Endothelial cell of umbilical vein (primary cell): ENCODE results near the gene OR9A4. TPM values are rescaled to one million over a fixed set of nuclear protein-coding genes. Genes with fewer than 3 reads are reported as not detected.

Source experiments
- BruUV-seq: library from RNA; stranded (reverse); fragments of 400-500 nt; replicated peaks from 2 replicates; lab custom pipeline; 2021; lab: Mats Ljungman, UMichigan
- CTCF ChIA-PET: fragments of 300-600, 350-600 bp; sonication (Branson Sonifier 250); formaldehyde crosslinking; loops from one replicate; lab custom pipeline; 2021; ENCODE audit warnings: antibody characterized with exemption, inconsistent platforms; lab: Charles Lee
- POLR2A ChIA-PET: fragments of 300-600, 350-600 bp; sonication (Branson Sonifier 250); formaldehyde crosslinking; loops from one replicate; lab custom pipeline; 2021; ENCODE audit warnings: antibody characterized with exemption, inconsistent platforms; lab: Charles Lee
- DNase-seq: peaks from one replicate; pipeline ENCODE4 v3.0.0-alpha.2; 2011; ENCODE audit warnings: low read depth, low spot score
- FAIRE-seq: peaks from 2 replicates; lab custom pipeline; 2011; peaks lifted over from hg19 to GRCh38; lab: Jason Lieb, UNC
- H2AFZ ChIP-seq: 2 replicates; pipeline ENCODE4 v1.6.0; 2012; ENCODE audit warnings: low read depth, low read length, control low read depth, inconsistent platforms
- H3K27ac ChIP-seq: 2 replicates; pipeline ENCODE4 v1.5.1; 2011; ENCODE audit warnings: low read depth, mild to moderate bottlenecking, control low read depth, low read length, moderate library complexity; ENCODE audit not compliant: insufficient read depth
- H3K27me3 ChIP-seq, 2 experiments: 2 replicates each; pipeline versions ENCODE4 v1.6.0 to v1.6.1; 2011; ENCODE audit warnings: low read length in 2 of 2, mixed read lengths in 1 of 2; ENCODE audit not compliant: control insufficient read depth in 2 of 2, insufficient read depth in 2 of 2
- H3K36me3 ChIP-seq, 2 experiments: 2 replicates in 1 of 2; 3 replicates in 1 of 2; pipeline ENCODE4 v1.5.1; 2011; ENCODE audit warnings: low read length in 2 of 2, mild to moderate bottlenecking in 1 of 2, moderate library complexity in 1 of 2; ENCODE audit not compliant: control insufficient read depth in 2 of 2, insufficient read depth in 2 of 2; ENCODE audit errors: extremely low read depth in 1 of 2
- H3K4me1 ChIP-seq: 3 replicates; pipeline ENCODE4 v1.5.1; 2011; ENCODE audit warnings: mild to moderate bottlenecking, low read length; ENCODE audit not compliant: control insufficient read depth, insufficient read depth; ENCODE audit errors: extremely low read depth
- H3K4me2 ChIP-seq: 2 replicates; pipeline ENCODE4 v1.6.1; 2011; ENCODE audit warnings: low read length, control low read depth, mixed read lengths; ENCODE audit not compliant: insufficient read depth
- H3K4me3 ChIP-seq, 3 experiments: fragments of 200-600 bp in 1 of 3; sonication (generic), shearing (Covaris generic) in 1 of 3; replicated peaks in 1 of 3; 2 replicates each; pipeline ENCODE4 v1.5.1; 2011 to 2016; ENCODE audit warnings: control low read depth in 3 of 3, low read length in 3 of 3, mild to moderate bottlenecking in 2 of 3, inconsistent platforms in 1 of 3, low read depth in 1 of 3, moderate library complexity in 1 of 3; ENCODE audit not compliant: insufficient read depth in 1 of 3
- H3K79me2 ChIP-seq: 2 replicates; pipeline ENCODE4 v1.6.0; 2012; ENCODE audit warnings: low read length, inconsistent platforms; ENCODE audit not compliant: control insufficient read depth, insufficient read depth
- H3K9ac ChIP-seq: replicated peaks from 2 replicates; pipeline ENCODE3; 2011; ENCODE audit warnings: low read length, control low read depth; ENCODE audit not compliant: insufficient read depth; ENCODE audit errors: extremely low read depth
- H3K9me1 ChIP-seq: replicated peaks from 3 replicates; pipeline ENCODE4 v1.6.0; 2011; ENCODE audit warnings: mild to moderate bottlenecking, low read length; ENCODE audit not compliant: control insufficient read depth, insufficient read depth; ENCODE audit errors: extremely low read depth
- H3K9me3 ChIP-seq: replicated peaks from 2 replicates; pipeline ENCODE4 v1.5.1; 2012; ENCODE audit warnings: low read length, inconsistent platforms; ENCODE audit not compliant: control insufficient read depth, insufficient read depth
- H4K20me1 ChIP-seq: replicated peaks from 2 replicates; pipeline ENCODE3; 2011; ENCODE audit warnings: mild to moderate bottlenecking, low read length; ENCODE audit not compliant: control insufficient read depth, insufficient read depth; ENCODE audit errors: extremely low read depth
- CTCF ChIP-seq, 2 donors: IDR thresholded peaks; 1 replicate in 1 of 2; 2 replicates in 1 of 2; pipeline ENCODE4 v1.5.1; 2011; ENCODE audit warnings: low read length in 2 of 2, mild to moderate bottlenecking in 2 of 2, moderate library complexity in 2 of 2, control low read depth in 1 of 2, inconsistent platforms in 1 of 2, low read depth in 1 of 2; ENCODE audit not compliant: insufficient read depth in 1 of 2; ENCODE audit errors: extremely low read depth in 1 of 2
- EZH2 ChIP-seq: IDR thresholded peaks from 2 replicates; pipeline ENCODE4 v1.6.1; 2012; ENCODE audit warnings: borderline replicate concordance, low read depth, mild to moderate bottlenecking, moderate library complexity, low read length, inconsistent platforms; ENCODE audit not compliant: severe bottlenecking
- FOS ChIP-seq: IDR thresholded peaks from 2 replicates; pipeline ENCODE4 v1.6.1; 2011; ENCODE audit warnings: mild to moderate bottlenecking, low read length, moderate library complexity, borderline replicate concordance; ENCODE audit not compliant: insufficient read depth
- GATA2 ChIP-seq: IDR thresholded peaks from 2 replicates; pipeline ENCODE4 v1.7.0; 2011; ENCODE audit warnings: low read depth, mild to moderate bottlenecking, moderate library complexity, mixed read lengths, low read length; ENCODE audit not compliant: insufficient read length, insufficient read depth
- JUN ChIP-seq: IDR thresholded peaks from 2 replicates; pipeline ENCODE4 v1.6.1; 2011; ENCODE audit warnings: borderline replicate concordance, low read depth; ENCODE audit not compliant: insufficient read length, insufficient read depth
- MYC ChIP-seq: IDR thresholded peaks from one replicate; pipeline ENCODE4 v1.6.1; 2011; ENCODE audit warnings: mild to moderate bottlenecking, low read depth, low read length
- POLR2A ChIP-seq: IDR thresholded peaks from 2 replicates; pipeline ENCODE4 v1.6.1; 2012; ENCODE audit warnings: low read depth, mild to moderate bottlenecking, control low read depth, low read length
- POLR2AphosphoS5 ChIP-seq: IDR thresholded peaks from 2 replicates; pipeline ENCODE4 v1.6.1; 2012; ENCODE audit warnings: low read depth, mild to moderate bottlenecking, control low read depth, low read length, moderate library complexity; ENCODE audit not compliant: insufficient read depth
- dilution Hi-C: fragments of 300-500 bp; cut with MboI; formaldehyde crosslinking; loops from one replicate; pipeline ENCODE4 v1.15.0; 2019; ENCODE audit warnings: low sequenced_read_pairs; ENCODE audit not compliant: extremely low pct_ligation_motif_present
- intact Hi-C: fragments of 100-400 bp; cut with micrococcal nuclease; formaldehyde crosslinking; loops from one replicate; pipeline ENCODE4 v1.10.0; 2022
- polyA plus RNA-seq, 4 experiments: library from polyadenylated mRNA; depleted of rRNA in 3 of 4; stranded (reverse) in 3 of 4; unstranded in 1 of 4; fragments of >200 nt; gene quantifications; 2 replicates each; pipeline versions ENCODE4 v1.2.1 to v1.2.3, GENCODE V29; 2011 to 2012; ENCODE audit warnings: missing spikeins in 1 of 4
- total RNA-seq: library from RNA; stranded (reverse); gene quantifications from 2 replicates; pipeline ENCODE4 v1.2.3, GENCODE V29; 2021
- TF ChIP-seq, protein P1 (sequence below): IDR thresholded peaks from 2 replicates; pipeline ENCODE4 v1.6.1; 2011; ENCODE audit not compliant: insufficient read depth, insufficient read length

OR9A4 gene
- total and polyA plus RNA-seq, 2 donors (not counting 3 experiments of a cell fraction or from before 2014, with no cell fraction given): not detected

- Histone ChIP-seq H3K4me2 (no peak overlapping the region), H3K9ac (no peak overlapping the region), H3K27me3 (no peaks in the 10 kb centered on the region), H3K4me3 (no peak overlapping the region), H3K9me3 (peaks cover 2% of the 10 kb centered on the region), H3K79me2 (no peaks in the 10 kb centered on the region), H3K9me1 (no peaks in the 10 kb centered on the region), H3K27ac (no peak overlapping the region), H3K36me3 (no peaks in the 10 kb centered on the region), H3K4me1 (no peaks in the 10 kb centered on the region), H4K20me1 (no peaks in the 10 kb centered on the region), H2AFZ (no peak overlapping the region)
- dilution Hi-C loops: no loop called here
- ChIA-PET POLR2A (no interaction called here), CTCF (no interaction called here)
- FAIRE-seq (no peak), DNase-seq (no peak)
- TF ChIP-seq JUN (no peak), POLR2A (no peak), FOS (no peak), POLR2AphosphoS5 (no peak)
- TF ChIP-seq, protein P1, sequence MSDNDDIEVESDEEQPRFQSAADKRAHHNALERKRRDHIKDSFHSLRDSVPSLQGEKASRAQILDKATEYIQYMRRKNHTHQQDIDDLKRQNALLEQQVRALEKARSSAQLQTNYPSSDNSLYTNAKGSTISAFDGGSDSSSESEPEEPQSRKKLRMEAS: no peak
- intact Hi-C loops: no loop called here
- BruUV-seq: no TSS peak
Measured at GRCh38 chr7:141930211-141930610, 14.0 kb downstream of the OR9A4 start.

- Histone ChIP-seq H4K20me1 (no peaks in the 10 kb centered on the region), H3K27me3 (no peaks in the 10 kb centered on the region), H3K4me1 (no peaks in the 10 kb centered on the region), H3K79me2 (no peaks in the 10 kb centered on the region), H3K9me1 (no peaks in the 10 kb centered on the region), H3K4me2 (no peak overlapping the region), H3K36me3 (no peaks in the 10 kb centered on the region), H3K9ac (no peak overlapping the region), H3K27ac (no peak overlapping the region), H2AFZ (no peak overlapping the region), H3K9me3 (peaks cover 2% of the 10 kb centered on the region), H3K4me3 (no peak overlapping the region)
- DNase-seq: no peak
- no TSS peak for BruUV-seq
- intact Hi-C loops: no loop called here
- POLR2A ChIA-PET: no interaction called here
- CTCF ChIA-PET: no interaction called here
- no peak for FAIRE-seq
- TF ChIP-seq FOS (no peak), EZH2 (no peak), POLR2AphosphoS5 (no peak), MYC (no peak), JUN (no peak), POLR2A (no peak), GATA2 (no peak), CTCF (IDR thresholded peaks at IDR 0.05; ENCODE audit: extremely low read depth in 1 of 2, insufficient read depth in 1 of 2, low read depth in 1 of 2, low read length in 2 of 2) (no peak)
- TF ChIP-seq, protein P1: no peak
- dilution Hi-C loops: no loop called here
Measured at GRCh38 chr7:141941075-141941474, 24.9 kb downstream of the OR9A4 start.
